Tibial nerve (tissue), 4 donors: ENCODE results near the gene GAL3ST2.

Source experiments
- CTCF ChIP-seq, 5 experiments: fragments of 200-600 bp in 3 of 5; fragments of 450-650 bp in 2 of 5; sonication (generic) in 3 of 5; IDR thresholded peaks; one replicate each; pipeline ENCODE4 v1.5.1; 2016 to 2019; ENCODE audit warnings: antibody characterized with exemption in 5 of 5, mild to moderate bottlenecking in 3 of 5, moderate library complexity in 2 of 5
- EP300 ChIP-seq, 2 donors: sonication (generic); formaldehyde crosslinking; IDR thresholded peaks; one replicate each; pipeline ENCODE4 v1.6.1; 2017; ENCODE audit warnings: antibody characterized with exemption in 2 of 2, mild to moderate bottlenecking in 1 of 2
- POLR2A ChIP-seq, 2 donors: fragments of 450-650 bp; IDR thresholded peaks; one replicate each; pipeline ENCODE4 v1.6.1; 2017; ENCODE audit warnings: antibody characterized with exemption in 2 of 2, mild to moderate bottlenecking in 2 of 2, moderate library complexity in 2 of 2

GRCh38 chr2:241734467-241735208 is 42.0 kb upstream of the GAL3ST2 start, which contains the start of gene D2HGDH:
- TF ChIP-seq EP300 (IDR thresholded peaks at IDR 0.05) (no peak), CTCF (IDR thresholded peaks at IDR 0.05) (peak in 2 of 5 experiments; percentile 38 to 40), POLR2A (IDR thresholded peaks at IDR 0.05) (peak; percentile 68 to 73)
